WTC11 (cell line): ENCODE measurements around the gene DNAH17. TPM values are rescaled to one million over a fixed set of nuclear protein-coding genes. Genes with fewer than 3 reads are reported as not detected.

Experiments used
- ATAC-seq: fragments of 200-7000 bp; cut with Tn5 transposase; 2 replicates; pipeline ENCODE4 v1.10.0; 2021; ENCODE audit warnings: mild to moderate bottlenecking, moderate library complexity
- CTCF ChIA-PET: fragments of 300-600 bp; sonication (Branson Sonifier 250); formaldehyde crosslinking; loops from one replicate; lab custom pipeline; 2021; ENCODE audit warnings: antibody characterized with exemption; lab: Charles Lee
- POLR2A ChIA-PET: fragments of 350-600 bp; sonication (Branson Sonifier 250); formaldehyde crosslinking; loops from one replicate; lab custom pipeline; 2021; ENCODE audit warnings: antibody characterized with exemption; lab: Charles Lee
- DNase-seq: peaks from one replicate; pipeline ENCODE4 v3.0.0; 2021; ENCODE audit warnings: low spot score
- H3K27ac Mint-ChIP-seq: 2 replicates; pipeline ENCODE4 v1.8.0; 2021; ENCODE audit warnings: mixed read lengths
- H3K27me3 Mint-ChIP-seq: 2 replicates; pipeline ENCODE4 v1.8.0; 2021; ENCODE audit warnings: low read depth, mild to moderate bottlenecking, moderate library complexity, mixed read lengths
- H3K36me3 Mint-ChIP-seq: 2 replicates; pipeline ENCODE4 v1.8.0; 2021; ENCODE audit warnings: mixed read lengths
- H3K4me1 Mint-ChIP-seq: 2 replicates; pipeline ENCODE4 v1.8.0; 2022; ENCODE audit warnings: mixed read lengths
- H3K4me3 Mint-ChIP-seq: 2 replicates; pipeline ENCODE4 v1.8.0; 2021; ENCODE audit warnings: mild to moderate bottlenecking, moderate library complexity, mixed read lengths
- H3K9me3 Mint-ChIP-seq: 2 replicates; pipeline ENCODE4 v1.8.0; 2021; ENCODE audit warnings: mixed read lengths
- ATF1 ChIP-seq: sonication (generic); formaldehyde crosslinking; IDR thresholded peaks from 2 replicates; pipeline ENCODE4 v1.8.1; 2023; ENCODE audit warnings: mild to moderate bottlenecking, moderate library complexity, missing genetic modification reagents
- ATF3 ChIP-seq: sonication (generic); formaldehyde crosslinking; conservative IDR thresholded peaks from 2 replicates; pipeline ENCODE4 v1.8.1; 2022; ENCODE audit warnings: mild to moderate bottlenecking, missing genetic modification reagents
- EMX1 ChIP-seq: fragments of 250-450 bp; sonication (Bioruptor Pico); IDR thresholded peaks from 2 replicates; pipeline ENCODE4 v1.8.0; 2021; ENCODE audit warnings: mild to moderate bottlenecking
- FOXJ3 ChIP-seq: sonication (generic); formaldehyde crosslinking; IDR thresholded peaks from 2 replicates; pipeline ENCODE4 v1.9.0; 2021; ENCODE audit warnings: missing genetic modification reagents, mild to moderate bottlenecking, borderline replicate concordance
- JAZF1 ChIP-seq: fragments of 250-450 bp; sonication (Bioruptor Pico); IDR thresholded peaks from 2 replicates; pipeline ENCODE4 v1.9.0; 2021; ENCODE audit warnings: moderate library complexity, mild to moderate bottlenecking, inconsistent platforms
- MYBL2 ChIP-seq: sonication (generic); formaldehyde crosslinking; IDR thresholded peaks from 2 replicates; pipeline ENCODE4 v1.8.1; 2023; ENCODE audit warnings: mild to moderate bottlenecking, moderate library complexity, missing genetic modification reagents
- NFATC4 ChIP-seq: fragments of 250-450 bp; sonication (Bioruptor Pico); IDR thresholded peaks from 2 replicates; pipeline ENCODE4 v1.9.0; 2021; ENCODE audit warnings: mild to moderate bottlenecking
- SMAD3 ChIP-seq: sonication (generic); formaldehyde crosslinking; IDR thresholded peaks from 2 replicates; pipeline ENCODE4 v1.8.0; 2022; ENCODE audit warnings: missing genetic modification reagents, mild to moderate bottlenecking, borderline replicate concordance
- SMAD4 ChIP-seq: sonication (generic); formaldehyde crosslinking; IDR thresholded peaks from 2 replicates; pipeline ENCODE4 v1.8.0; 2022; ENCODE audit warnings: mild to moderate bottlenecking, missing genetic modification reagents
- TCF7 ChIP-seq: sonication (generic); formaldehyde crosslinking; IDR thresholded peaks from 2 replicates; pipeline ENCODE4 v1.8.0; 2022; ENCODE audit warnings: mild to moderate bottlenecking, low read depth, missing genetic modification reagents, moderate library complexity
- ZNF138 ChIP-seq: sonication (generic); formaldehyde crosslinking; conservative IDR thresholded peaks from 2 replicates; pipeline ENCODE4 v1.8.1; 2022; ENCODE audit warnings: mild to moderate bottlenecking, moderate library complexity, missing genetic modification reagents
- ZNF423 ChIP-seq: fragments of 250-450 bp; sonication (Bioruptor Pico); IDR thresholded peaks from 2 replicates; pipeline ENCODE4 v2.1.2; 2022; ENCODE audit warnings: mild to moderate bottlenecking, moderate library complexity
- ZNF671 ChIP-seq: fragments of 250-450 bp; sonication (Bioruptor Pico); IDR thresholded peaks from 2 replicates; pipeline ENCODE4 v1.8.0; 2021; ENCODE audit warnings: mild to moderate bottlenecking
- total RNA-seq: library from RNA; stranded (reverse); gene quantifications from 3 replicates; pipeline ENCODE4 v1.2.3, GENCODE V29; 2021
- TF ChIP-seq, protein P1 (sequence below): sonication (generic); formaldehyde crosslinking; IDR thresholded peaks from 2 replicates; pipeline ENCODE4 v1.8.1; 2022; ENCODE audit warnings: low read depth, missing genetic modification reagents, borderline replicate concordance
- TF ChIP-seq, protein P2 (sequence below): sonication (generic); formaldehyde crosslinking; IDR thresholded peaks from 2 replicates; pipeline ENCODE4 v1.8.1; 2023; ENCODE audit warnings: mild to moderate bottlenecking, missing genetic modification reagents, borderline replicate concordance
- TF ChIP-seq, protein P3 (sequence below): fragments of 200-600 bp; IDR thresholded peaks from 2 replicates; pipeline ENCODE4 v1.8.0; 2022; ENCODE audit warnings: antibody characterized with exemption

Gene DNAH17
- total RNA-seq, 1 experiment from 2014 or later: 0.87 TPM

GRCh38 chr17:78523934-78524655 lies 53.1 kb downstream of the DNAH17 start:
- DNase-seq (no peak), ATAC-seq (no peak)
- CTCF ChIA-PET: no interaction called here
- H3K4me3 Mint-ChIP-seq: no peak overlapping the region
- H3K9me3 Mint-ChIP-seq: no peaks in the 10 kb centered on the region
- H3K27ac Mint-ChIP-seq: no peak overlapping the region
- POLR2A ChIA-PET: no interaction called here
- peaks cover 9% of the 10 kb centered on the region for H3K4me1 Mint-ChIP-seq
- H3K27me3 Mint-ChIP-seq: no peaks in the 10 kb centered on the region; the same call in 1 of the 2 replicates
- TF ChIP-seq ZNF423 (CRISPR knock-in tag) (no peak), ATF3 (CRISPR knock-in tag) (no peak), EMX1 (CRISPR knock-in tag) (no peak), ZNF138 (no peak), NFATC4 (CRISPR knock-in tag) (no peak), FOXJ3 (CRISPR knock-in tag) (no peak), MYBL2 (CRISPR knock-in tag) (no peak), ATF1 (CRISPR knock-in tag) (no peak)
- TF ChIP-seq, protein P1, sequence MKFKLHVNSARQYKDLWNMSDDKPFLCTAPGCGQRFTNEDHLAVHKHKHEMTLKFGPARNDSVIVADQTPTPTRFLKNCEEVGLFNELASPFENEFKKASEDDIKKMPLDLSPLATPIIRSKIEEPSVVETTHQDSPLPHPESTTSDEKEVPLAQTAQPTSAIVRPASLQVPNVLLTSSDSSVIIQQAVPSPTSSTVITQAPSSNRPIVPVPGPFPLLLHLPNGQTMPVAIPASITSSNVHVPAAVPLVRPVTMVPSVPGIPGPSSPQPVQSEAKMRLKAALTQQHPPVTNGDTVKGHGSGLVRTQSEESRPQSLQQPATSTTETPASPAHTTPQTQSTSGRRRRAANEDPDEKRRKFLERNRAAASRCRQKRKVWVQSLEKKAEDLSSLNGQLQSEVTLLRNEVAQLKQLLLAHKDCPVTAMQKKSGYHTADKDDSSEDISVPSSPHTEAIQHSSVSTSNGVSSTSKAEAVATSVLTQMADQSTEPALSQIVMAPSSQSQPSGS (CRISPR knock-in tag): no peak
- TF ChIP-seq, protein P2, sequence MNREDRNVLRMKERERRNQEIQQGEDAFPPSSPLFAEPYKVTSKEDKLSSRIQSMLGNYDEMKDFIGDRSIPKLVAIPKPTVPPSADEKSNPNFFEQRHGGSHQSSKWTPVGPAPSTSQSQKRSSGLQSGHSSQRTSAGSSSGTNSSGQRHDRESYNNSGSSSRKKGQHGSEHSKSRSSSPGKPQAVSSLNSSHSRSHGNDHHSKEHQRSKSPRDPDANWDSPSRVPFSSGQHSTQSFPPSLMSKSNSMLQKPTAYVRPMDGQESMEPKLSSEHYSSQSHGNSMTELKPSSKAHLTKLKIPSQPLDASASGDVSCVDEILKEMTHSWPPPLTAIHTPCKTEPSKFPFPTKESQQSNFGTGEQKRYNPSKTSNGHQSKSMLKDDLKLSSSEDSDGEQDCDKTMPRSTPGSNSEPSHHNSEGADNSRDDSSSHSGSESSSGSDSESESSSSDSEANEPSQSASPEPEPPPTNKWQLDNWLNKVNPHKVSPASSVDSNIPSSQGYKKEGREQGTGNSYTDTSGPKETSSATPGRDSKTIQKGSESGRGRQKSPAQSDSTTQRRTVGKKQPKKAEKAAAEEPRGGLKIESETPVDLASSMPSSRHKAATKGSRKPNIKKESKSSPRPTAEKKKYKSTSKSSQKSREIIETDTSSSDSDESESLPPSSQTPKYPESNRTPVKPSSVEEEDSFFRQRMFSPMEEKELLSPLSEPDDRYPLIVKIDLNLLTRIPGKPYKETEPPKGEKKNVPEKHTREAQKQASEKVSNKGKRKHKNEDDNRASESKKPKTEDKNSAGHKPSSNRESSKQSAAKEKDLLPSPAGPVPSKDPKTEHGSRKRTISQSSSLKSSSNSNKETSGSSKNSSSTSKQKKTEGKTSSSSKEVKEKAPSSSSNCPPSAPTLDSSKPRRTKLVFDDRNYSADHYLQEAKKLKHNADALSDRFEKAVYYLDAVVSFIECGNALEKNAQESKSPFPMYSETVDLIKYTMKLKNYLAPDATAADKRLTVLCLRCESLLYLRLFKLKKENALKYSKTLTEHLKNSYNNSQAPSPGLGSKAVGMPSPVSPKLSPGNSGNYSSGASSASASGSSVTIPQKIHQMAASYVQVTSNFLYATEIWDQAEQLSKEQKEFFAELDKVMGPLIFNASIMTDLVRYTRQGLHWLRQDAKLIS: no peak
- no peaks in the 10 kb centered on the region for H3K36me3 Mint-ChIP-seq

- H3K27ac Mint-ChIP-seq: no peak overlapping the region
- POLR2A ChIA-PET: interaction anchor here (0.7 kb wide), 1 partner anchor 26 kb away, joined by 3 read pairs; no protein-coding TSS in a partner anchor
- ATAC-seq (no peak), DNase-seq (no peak)
- no peak overlapping the region for H3K4me3 Mint-ChIP-seq
- no peak for TF ChIP-seq SMAD4 (CRISPR knock-in tag)
- TF ChIP-seq, protein P3, sequence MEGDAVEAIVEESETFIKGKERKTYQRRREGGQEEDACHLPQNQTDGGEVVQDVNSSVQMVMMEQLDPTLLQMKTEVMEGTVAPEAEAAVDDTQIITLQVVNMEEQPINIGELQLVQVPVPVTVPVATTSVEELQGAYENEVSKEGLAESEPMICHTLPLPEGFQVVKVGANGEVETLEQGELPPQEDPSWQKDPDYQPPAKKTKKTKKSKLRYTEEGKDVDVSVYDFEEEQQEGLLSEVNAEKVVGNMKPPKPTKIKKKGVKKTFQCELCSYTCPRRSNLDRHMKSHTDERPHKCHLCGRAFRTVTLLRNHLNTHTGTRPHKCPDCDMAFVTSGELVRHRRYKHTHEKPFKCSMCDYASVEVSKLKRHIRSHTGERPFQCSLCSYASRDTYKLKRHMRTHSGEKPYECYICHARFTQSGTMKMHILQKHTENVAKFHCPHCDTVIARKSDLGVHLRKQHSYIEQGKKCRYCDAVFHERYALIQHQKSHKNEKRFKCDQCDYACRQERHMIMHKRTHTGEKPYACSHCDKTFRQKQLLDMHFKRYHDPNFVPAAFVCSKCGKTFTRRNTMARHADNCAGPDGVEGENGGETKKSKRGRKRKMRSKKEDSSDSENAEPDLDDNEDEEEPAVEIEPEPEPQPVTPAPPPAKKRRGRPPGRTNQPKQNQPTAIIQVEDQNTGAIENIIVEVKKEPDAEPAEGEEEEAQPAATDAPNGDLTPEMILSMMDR: no peak
- TF ChIP-seq JAZF1 (CRISPR knock-in tag): no peak
- no peak for TF ChIP-seq SMAD3
- TF ChIP-seq ZNF671 (CRISPR knock-in tag): no peak
- no peak for TF ChIP-seq TCF7 (CRISPR knock-in tag)
- CTCF ChIA-PET: no interaction called here
- H3K36me3 Mint-ChIP-seq: no peaks in the 10 kb centered on the region
- H3K9me3 Mint-ChIP-seq: no peaks in the 10 kb centered on the region
- peaks cover 9% of the 10 kb centered on the region for H3K4me1 Mint-ChIP-seq
- H3K27me3 Mint-ChIP-seq: no peaks in the 10 kb centered on the region; the same call in 1 of the 2 replicates
Measured at GRCh38 chr17:78522031-78522809, 55.0 kb downstream of the DNAH17 start.
